Peyer's patch (tissue), 4 donors: ENCODE data around the gene UNC5CL.

Experiments
- CTCF ChIP-seq, 6 experiments: fragments of 450-650 bp in 4 of 6; fragments of 200-600 bp in 2 of 6; sonication (generic) in 1 of 6; IDR thresholded peaks; one replicate each; pipeline ENCODE4 v1.5.1; 2017 to 2019; ENCODE audit warnings: antibody characterized with exemption in 6 of 6, mild to moderate bottlenecking in 3 of 6, moderate library complexity in 1 of 6
- POLR2A ChIP-seq, 2 donors: fragments of 450-650 bp; IDR thresholded peaks; one replicate each; pipeline ENCODE4 v1.5.1; 2017; ENCODE audit warnings: antibody characterized with exemption in 2 of 2, mild to moderate bottlenecking in 2 of 2, moderate library complexity in 2 of 2

- TF ChIP-seq CTCF (IDR thresholded peaks at IDR 0.05) (no peak), POLR2A (IDR thresholded peaks at IDR 0.05) (no peak)
Measured at GRCh38 chr6:41064841-41065240, 25.8 kb upstream of the UNC5CL start.
